PC-3 (cell line): Measurements from ENCODE around the gene AIFM3.

ENCODE experiments used
- EZH2phosphoT487 ChIP-seq: fragments of 300-600 bp; sonication (generic); IDR thresholded peaks from 2 replicates; pipeline ENCODE4 v1.6.1; 2018; ENCODE audit warnings: mild to moderate bottlenecking, antibody characterized with exemption, low read length, borderline replicate concordance
- TF ChIP-seq, protein P1 (sequence below): fragments of 300-600 bp; sonication (generic); conservative IDR thresholded peaks from 2 replicates; pipeline ENCODE4 v1.5.1; 2017; ENCODE audit warnings: antibody characterized with exemption, low read depth, mild to moderate bottlenecking, low read length

DNA sequence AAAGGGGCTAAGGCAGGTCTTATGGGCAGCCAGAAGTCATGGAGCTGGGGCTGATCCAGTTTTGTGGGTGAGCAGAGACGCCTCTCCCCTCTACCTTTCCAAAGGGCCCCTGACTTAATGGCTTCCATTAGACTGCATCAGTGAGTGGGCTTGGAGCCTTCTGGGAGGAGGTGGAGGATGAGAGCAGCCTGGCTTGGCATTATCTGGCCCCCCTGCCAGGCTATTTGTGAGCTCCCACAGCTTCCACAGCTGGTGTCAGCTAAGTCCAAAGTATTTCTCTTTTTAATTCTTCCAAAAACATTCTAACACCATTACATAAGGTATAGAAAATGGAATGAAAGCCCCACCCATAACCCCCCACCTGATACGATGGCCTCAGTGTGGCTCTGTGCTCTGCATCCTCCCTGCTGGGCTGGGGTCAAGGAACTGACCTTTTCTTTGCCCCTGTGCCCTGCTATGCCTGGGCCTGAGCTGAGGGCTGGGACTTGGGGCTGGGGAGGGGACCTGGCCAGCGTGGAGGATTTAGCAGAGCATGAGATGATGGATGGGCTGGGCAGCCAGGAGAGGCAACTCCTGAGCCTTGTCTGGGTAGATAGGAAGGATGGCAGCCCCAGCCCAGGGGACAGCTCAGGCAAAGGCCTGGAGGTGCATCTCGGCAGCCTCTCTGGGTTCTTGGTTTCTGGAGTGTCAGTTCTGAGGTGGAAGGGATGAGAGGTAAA, 4.0 kb downstream of the AIFM3 start:
- TF ChIP-seq EZH2phosphoT487, result no peak
- TF ChIP-seq, protein P1, sequence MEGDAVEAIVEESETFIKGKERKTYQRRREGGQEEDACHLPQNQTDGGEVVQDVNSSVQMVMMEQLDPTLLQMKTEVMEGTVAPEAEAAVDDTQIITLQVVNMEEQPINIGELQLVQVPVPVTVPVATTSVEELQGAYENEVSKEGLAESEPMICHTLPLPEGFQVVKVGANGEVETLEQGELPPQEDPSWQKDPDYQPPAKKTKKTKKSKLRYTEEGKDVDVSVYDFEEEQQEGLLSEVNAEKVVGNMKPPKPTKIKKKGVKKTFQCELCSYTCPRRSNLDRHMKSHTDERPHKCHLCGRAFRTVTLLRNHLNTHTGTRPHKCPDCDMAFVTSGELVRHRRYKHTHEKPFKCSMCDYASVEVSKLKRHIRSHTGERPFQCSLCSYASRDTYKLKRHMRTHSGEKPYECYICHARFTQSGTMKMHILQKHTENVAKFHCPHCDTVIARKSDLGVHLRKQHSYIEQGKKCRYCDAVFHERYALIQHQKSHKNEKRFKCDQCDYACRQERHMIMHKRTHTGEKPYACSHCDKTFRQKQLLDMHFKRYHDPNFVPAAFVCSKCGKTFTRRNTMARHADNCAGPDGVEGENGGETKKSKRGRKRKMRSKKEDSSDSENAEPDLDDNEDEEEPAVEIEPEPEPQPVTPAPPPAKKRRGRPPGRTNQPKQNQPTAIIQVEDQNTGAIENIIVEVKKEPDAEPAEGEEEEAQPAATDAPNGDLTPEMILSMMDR, result no peak
